Mesendoderm (in vitro differentiated cells): ENCODE measurements around the gene CENPP.

Experiments
- DNase-seq: peaks from one replicate; pipeline ENCODE4 v3.0.0; 2013
- H2AK5ac ChIP-seq: 2 replicates; pipeline ENCODE4 v1.6.1; 2013; ENCODE audit warnings: low read length, inconsistent platforms
- H2BK120ac ChIP-seq: 2 replicates; pipeline ENCODE4 v1.6.1; 2013; ENCODE audit warnings: low read depth, mild to moderate bottlenecking, low read length, moderate library complexity, mixed read lengths
- H2BK15ac ChIP-seq: replicated peaks from 2 replicates; pipeline ENCODE4 v1.6.1; 2013; ENCODE audit warnings: low read depth, mild to moderate bottlenecking, moderate library complexity
- H2BK5ac ChIP-seq: 2 replicates; pipeline ENCODE4 v1.6.1; 2013; ENCODE audit warnings: low read length, inconsistent platforms
- H3K18ac ChIP-seq: 2 replicates; pipeline ENCODE4 v1.6.1; 2013; ENCODE audit warnings: mild to moderate bottlenecking, low read length, mixed read lengths
- H3K23ac ChIP-seq: one replicate; pipeline ENCODE4 v1.6.1; 2013; ENCODE audit warnings: low read length
- H3K27ac ChIP-seq: 2 replicates; pipeline ENCODE4 v1.5.1; 2013; ENCODE audit warnings: low read depth, mild to moderate bottlenecking, inconsistent platforms, low read length, moderate library complexity
- H3K27me3 ChIP-seq: 2 replicates; pipeline ENCODE4 v1.6.1; 2013; ENCODE audit warnings: low read length, control low read depth, mild to moderate bottlenecking, inconsistent platforms; ENCODE audit not compliant: insufficient read depth, poor library complexity
- H3K36me3 ChIP-seq: 2 replicates; pipeline ENCODE4 v1.6.1; 2013; ENCODE audit warnings: low read length, inconsistent platforms; ENCODE audit not compliant: control insufficient read depth, insufficient read depth
- H3K4ac ChIP-seq: one replicate; pipeline ENCODE4 v1.6.1; 2013; ENCODE audit warnings: low read depth, mild to moderate bottlenecking, low read length, moderate library complexity
- H3K4me1 ChIP-seq: 2 replicates; pipeline ENCODE4 v1.6.1; 2013; ENCODE audit warnings: low read depth, low read length, inconsistent platforms; ENCODE audit not compliant: control insufficient read depth
- H3K4me2 ChIP-seq: 2 replicates; pipeline ENCODE4 v1.6.1; 2013; ENCODE audit warnings: low read length
- H3K4me3 ChIP-seq: 2 replicates; pipeline ENCODE4 v1.5.1; 2013; ENCODE audit warnings: mild to moderate bottlenecking, low read length
- H3K56ac ChIP-seq: one replicate; pipeline ENCODE4 v1.6.1; 2013; ENCODE audit warnings: low read length
- H3K79me1 ChIP-seq: 2 replicates; pipeline ENCODE4 v1.6.1; 2013; ENCODE audit warnings: low read length, inconsistent platforms
- H3K79me2 ChIP-seq: 2 replicates; pipeline ENCODE4 v1.6.1; 2013; ENCODE audit warnings: mild to moderate bottlenecking, low read length; ENCODE audit not compliant: control insufficient read depth, insufficient read depth
- H3K9ac ChIP-seq: 2 replicates; pipeline ENCODE4 v1.6.1; 2013; ENCODE audit warnings: low read length, inconsistent platforms
- H4K5ac ChIP-seq: one replicate; pipeline ENCODE4 v1.6.1; 2013; ENCODE audit warnings: low read length
- H4K8ac ChIP-seq: one replicate; pipeline ENCODE4 v1.6.1; 2013; ENCODE audit warnings: low read depth, mild to moderate bottlenecking, control low read depth, low read length, moderate library complexity
- WGBS: extraction: QIAGEN DNeasy Blood & Tissue Kit; methylation state at CpG from one replicate; pipeline ENCODE4 v1.1.7; 2013; ENCODE audit warnings: low lambda C conversion rate, missing lambda C conversion rate; ENCODE audit not compliant: insufficient coverage; ENCODE audit errors: extremely low coverage; 5-methylcytosine and 5-hydroxymethylcytosine counted together

The CENPP gene

GRCh38 chr9:92600462-92601261 is 274.9 kb downstream of the CENPP start:
- Histone ChIP-seq H2AK5ac (no peak overlapping the region), H3K27me3 (no peaks in the 10 kb centered on the region), H2BK120ac (no peak overlapping the region), H3K4me2 (no peak overlapping the region), H4K5ac (no peak overlapping the region), H2BK5ac (no peak overlapping the region), H3K36me3 (no peaks in the 10 kb centered on the region), H3K56ac (no peak overlapping the region), H4K8ac (no peak overlapping the region), H3K4ac (no peak overlapping the region), H3K79me2 (no peaks in the 10 kb centered on the region), H3K4me3 (no peak overlapping the region), H3K18ac (no peak overlapping the region), H3K4me1 (no peaks in the 10 kb centered on the region), H3K27ac (no peak overlapping the region), H3K23ac (no peak overlapping the region), H3K9ac (no peak overlapping the region), H3K79me1 (no peaks in the 10 kb centered on the region), H2BK15ac (no peak overlapping the region)
- DNase-seq, result no peak
- WGBS, result no CpG with 5 or more reads among the region's 12 CpGs

DNA sequence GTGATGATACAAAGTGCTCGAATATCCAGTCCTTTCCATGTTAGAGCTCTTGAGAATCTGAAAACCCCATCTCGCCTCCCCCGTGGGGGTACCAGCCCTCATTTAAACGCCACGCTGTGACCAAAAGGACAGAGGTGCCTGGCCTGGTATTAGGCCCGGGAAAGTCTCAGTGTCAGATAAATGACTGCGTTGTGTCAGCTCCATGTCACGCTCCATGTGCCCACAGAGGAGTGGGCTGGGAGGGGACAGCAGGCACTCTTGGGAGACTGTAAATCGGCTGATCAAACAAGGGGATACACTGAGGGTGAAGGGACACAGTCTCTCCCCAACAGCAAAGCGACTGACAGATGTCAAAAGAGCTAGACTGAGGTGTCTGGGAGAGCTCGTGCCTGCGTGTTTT is 275.7 kb downstream of the CENPP start:
- no peaks in the 10 kb centered on the region for H3K27me3 ChIP-seq
- no peaks in the 10 kb centered on the region for H3K36me3 ChIP-seq
- no peak overlapping the region for H3K9ac ChIP-seq
- WGBS, result no CpG with 5 or more reads among the region's 12 CpGs
- H2BK120ac ChIP-seq, result no peak overlapping the region
- no peak overlapping the region for H3K23ac ChIP-seq
- H3K4ac ChIP-seq, result no peak overlapping the region
- H3K56ac ChIP-seq, result no peak overlapping the region
- no peaks in the 10 kb centered on the region for H3K79me2 ChIP-seq
- H3K4me1 ChIP-seq, result no peaks in the 10 kb centered on the region
- no peak overlapping the region for H2AK5ac ChIP-seq
- H3K27ac ChIP-seq, result no peak overlapping the region
- no peak overlapping the region for H3K4me2 ChIP-seq
- H3K79me1 ChIP-seq, result no peaks in the 10 kb centered on the region
- H3K18ac ChIP-seq, result no peak overlapping the region
- H3K4me3 ChIP-seq, result no peak overlapping the region
- H4K5ac ChIP-seq, result no peak overlapping the region
- no peak overlapping the region for H4K8ac ChIP-seq
- no peak overlapping the region for H2BK5ac ChIP-seq
- no peak for DNase-seq
- H2BK15ac ChIP-seq, result no peak overlapping the region

- Histone ChIP-seq H2BK5ac (no peak overlapping the region), H3K27me3 (no peaks in the 10 kb centered on the region), H3K79me2 (no peaks in the 10 kb centered on the region), H3K79me1 (no peaks in the 10 kb centered on the region), H3K4me3 (no peak overlapping the region), H3K4me2 (no peak overlapping the region), H3K4me1 (no peaks in the 10 kb centered on the region), H3K18ac (no peak overlapping the region), H2BK120ac (no peak overlapping the region), H3K23ac (no peak overlapping the region), H4K5ac (no peak overlapping the region), H3K56ac (no peak overlapping the region), H3K9ac (no peak overlapping the region), H2BK15ac (no peak overlapping the region), H4K8ac (no peak overlapping the region), H3K27ac (no peak overlapping the region), H3K36me3 (no peaks in the 10 kb centered on the region), H3K4ac (no peak overlapping the region), H2AK5ac (no peak overlapping the region)
- DNase-seq, result no peak
- no CpG with 5 or more reads among the region's 10 CpGs for WGBS
These were observed 276.7 kb downstream of the CENPP start for GRCh38 chr9:92602413-92602812.

- Histone ChIP-seq H3K56ac (no peak overlapping the region), H3K4ac (no peak overlapping the region), H3K4me3 (no peak overlapping the region), H2BK15ac (no peak overlapping the region), H3K18ac (no peak overlapping the region), H3K9ac (no peak overlapping the region), H2BK5ac (no peak overlapping the region), H3K4me1 (no peaks in the 10 kb centered on the region), H4K5ac (no peak overlapping the region), H3K23ac (no peak overlapping the region), H3K4me2 (no peak overlapping the region), H3K79me1 (no peaks in the 10 kb centered on the region), H2AK5ac (no peak overlapping the region), H3K79me2 (no peaks in the 10 kb centered on the region), H2BK120ac (no peak overlapping the region), H3K27ac (no peak overlapping the region), H4K8ac (no peak overlapping the region), H3K36me3 (no peaks in the 10 kb centered on the region), H3K27me3 (no peaks in the 10 kb centered on the region)
- DNase-seq, result no peak
- no CpG with 5 or more reads among the region's 5 CpGs for WGBS
These were observed 277.3 kb downstream of the CENPP start for GRCh38 chr9:92603100-92603499.

- H3K27ac ChIP-seq, result no peak overlapping the region
- H3K4me1 ChIP-seq, result no peaks in the 10 kb centered on the region
- H3K18ac ChIP-seq, result no peak overlapping the region
- H3K4me3 ChIP-seq, result no peak overlapping the region
- no CpG with 5 or more reads among the region's 5 CpGs for WGBS
- H3K79me1 ChIP-seq, result no peaks in the 10 kb centered on the region
- no peak overlapping the region for H2BK5ac ChIP-seq
- H3K27me3 ChIP-seq, result no peaks in the 10 kb centered on the region
- no peaks in the 10 kb centered on the region for H3K36me3 ChIP-seq
- no peak overlapping the region for H3K23ac ChIP-seq
- no peak overlapping the region for H4K8ac ChIP-seq
- no peak overlapping the region for H2BK120ac ChIP-seq
- no peaks in the 10 kb centered on the region for H3K79me2 ChIP-seq
- no peak overlapping the region for H3K4me2 ChIP-seq
- no peak overlapping the region for H2BK15ac ChIP-seq
- no peak overlapping the region for H3K9ac ChIP-seq
- DNase-seq, result no peak
- no peak overlapping the region for H2AK5ac ChIP-seq
- no peak overlapping the region for H3K56ac ChIP-seq
- H3K4ac ChIP-seq, result no peak overlapping the region
- H4K5ac ChIP-seq, result no peak overlapping the region
These were observed 278.2 kb downstream of the CENPP start for GRCh38 chr9:92603990-92604389.

DNA sequence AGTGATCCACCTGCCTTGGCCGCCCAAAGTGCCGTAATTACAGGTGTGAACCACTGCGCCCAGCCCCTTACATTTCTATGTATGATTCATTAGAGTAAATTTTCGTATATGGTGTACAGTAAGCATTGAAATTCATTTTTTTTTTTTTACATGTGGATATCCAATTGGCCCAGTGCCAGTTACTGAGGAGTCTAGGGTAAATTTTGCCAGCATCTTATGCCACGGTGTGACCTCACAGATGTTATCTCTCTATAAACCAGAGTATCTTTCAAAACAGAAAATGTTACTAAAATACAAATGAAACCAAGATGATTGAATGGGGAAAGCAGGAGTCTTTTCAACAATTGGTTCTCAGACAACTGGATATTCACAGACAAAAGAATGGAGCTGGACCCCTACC is 279.5 kb downstream of the CENPP start:
- no peak overlapping the region for H4K8ac ChIP-seq
- H3K9ac ChIP-seq, result no peak overlapping the region
- no peak overlapping the region for H3K23ac ChIP-seq
- H2BK15ac ChIP-seq, result no peak overlapping the region
- no peaks in the 10 kb centered on the region for H3K79me2 ChIP-seq
- no peak overlapping the region for H2AK5ac ChIP-seq
- H3K4me3 ChIP-seq, result no peak overlapping the region
- H3K18ac ChIP-seq, result no peak overlapping the region
- no peak for DNase-seq
- no peak overlapping the region for H2BK5ac ChIP-seq
- H2BK120ac ChIP-seq, result no peak overlapping the region
- no peak overlapping the region for H3K56ac ChIP-seq
- H3K4me2 ChIP-seq, result no peak overlapping the region
- no peaks in the 10 kb centered on the region for H3K79me1 ChIP-seq
- no peaks in the 10 kb centered on the region for H3K27me3 ChIP-seq
- no peak overlapping the region for H3K27ac ChIP-seq
- WGBS, result no CpG with 5 or more reads among the region's 5 CpGs
- no peak overlapping the region for H3K4ac ChIP-seq
- H4K5ac ChIP-seq, result no peak overlapping the region
- H3K4me1 ChIP-seq, result no peaks in the 10 kb centered on the region
- no peaks in the 10 kb centered on the region for H3K36me3 ChIP-seq
